ENCODE measurements around the gene EOMES.
"Not testable (repeated sequence)": the region's sequence is repeated elsewhere in the genome, so short reads cannot be mapped to it uniquely, and the experiment has no call there.

The EOMES gene

DNA sequence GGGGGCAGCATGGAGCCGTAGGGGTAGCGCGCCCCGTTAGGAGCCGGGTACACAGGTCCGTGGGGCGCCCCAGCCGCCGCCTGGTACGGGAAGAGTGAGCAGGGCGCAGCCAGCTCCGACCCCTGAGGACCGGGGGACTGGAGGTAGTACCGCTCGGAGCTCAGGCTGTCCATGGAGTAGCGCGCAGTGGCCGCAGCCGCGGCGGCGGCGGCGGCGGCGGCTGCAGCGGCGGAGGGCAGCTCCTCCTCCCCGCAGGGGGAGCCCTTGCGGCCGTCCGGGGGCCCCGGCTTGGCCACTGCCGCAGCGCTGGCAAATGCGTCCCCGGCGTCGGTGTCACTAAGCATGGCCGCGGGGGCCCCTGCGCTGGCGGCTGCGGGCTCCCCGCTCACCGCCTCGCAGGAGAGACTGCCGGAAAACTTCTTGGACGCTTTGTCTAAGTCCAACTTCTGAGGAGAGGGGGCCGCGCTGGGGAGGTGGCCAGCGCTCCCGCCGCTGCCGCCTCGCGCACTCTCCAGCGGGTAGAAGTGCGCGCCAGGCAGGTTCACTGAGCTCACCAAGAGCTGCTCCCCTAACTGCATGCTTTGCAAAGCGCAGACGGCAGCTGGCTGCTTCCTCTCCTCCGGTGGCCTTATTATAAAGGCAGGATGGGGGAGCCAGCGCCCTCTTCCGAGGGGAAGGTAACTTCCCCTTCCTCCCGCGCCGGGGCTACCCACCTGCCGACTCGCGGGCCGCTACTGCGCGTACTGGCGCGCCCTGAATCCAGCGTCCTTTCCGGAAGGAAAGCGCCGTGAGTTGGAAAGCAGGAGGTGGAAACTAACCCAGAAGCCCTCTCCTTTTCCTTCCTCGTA lies at the start of gene EOMES:
Gene EOMES (minus strand): TSS at position 607 of the 848 bp plus-strand sequence. CDS start 29 bp downstream, at position 578.
- peak; percentile 70 for DNase-seq (ENCODE audit: low read depth, low spot score)

DNA sequence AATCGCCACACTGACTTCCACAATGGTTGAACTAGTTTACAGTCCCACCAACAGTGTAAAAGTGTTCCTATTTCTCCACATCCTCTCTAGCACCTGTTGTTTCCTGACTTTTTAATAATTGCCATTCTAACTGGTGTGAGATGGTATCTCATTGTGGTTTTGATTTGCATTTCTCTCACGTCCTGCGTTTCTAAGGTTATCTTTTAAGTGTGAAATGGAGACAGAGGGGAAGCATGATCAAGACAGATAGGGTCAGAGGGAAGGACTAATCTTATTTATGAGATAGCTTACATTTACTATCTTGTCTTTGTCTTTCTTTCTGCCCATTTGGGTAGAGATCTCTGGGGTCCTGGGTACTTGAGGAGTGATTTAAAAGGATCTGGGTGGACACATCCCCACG lies 48.3 kb upstream of the EOMES start:
- DNase-seq (ENCODE audit: low read depth, low spot score) = not testable (repeated sequence)

DNA sequence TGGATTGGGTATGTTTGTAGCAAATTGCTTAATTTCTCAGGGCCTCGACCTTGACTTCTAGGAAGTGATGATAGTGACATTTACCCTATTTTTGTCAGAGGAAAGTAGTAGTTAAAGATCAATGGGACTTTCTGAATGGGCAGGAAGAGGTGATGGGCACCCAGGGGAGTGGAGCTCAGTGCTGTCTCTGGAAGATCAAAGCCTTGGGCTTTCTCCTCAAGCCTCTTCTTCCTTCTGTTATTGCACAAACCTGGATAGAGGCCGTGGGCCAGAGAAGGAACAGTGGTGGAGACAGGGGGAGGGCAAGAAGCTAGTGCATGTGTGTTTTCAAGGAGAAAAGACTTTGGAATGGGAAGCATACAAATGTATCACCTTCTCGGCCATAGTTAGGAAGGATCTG lies 44.9 kb upstream of the EOMES start:
- no peak for DNase-seq (ENCODE audit: low read depth, low spot score)

DNA sequence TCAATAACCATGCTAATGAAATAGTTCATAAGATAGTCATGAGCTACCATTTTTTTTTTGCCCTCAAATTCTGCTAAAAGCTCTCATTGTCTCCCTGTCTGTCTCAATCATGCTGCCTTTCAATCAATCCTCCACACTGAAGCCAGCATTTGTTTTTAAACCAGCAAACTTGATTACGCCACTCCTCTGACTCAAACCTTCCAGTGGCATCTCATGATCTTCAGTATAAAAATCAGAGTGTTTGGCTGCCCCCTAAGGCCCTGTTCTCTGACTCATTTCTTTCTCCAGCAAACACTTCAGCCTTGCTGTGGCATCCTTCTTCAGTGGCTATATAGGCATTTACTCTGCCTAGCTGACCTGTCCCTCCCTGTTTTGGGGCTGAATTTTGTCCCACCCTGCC lies 36.0 kb upstream of the EOMES start:
- DNase-seq (ENCODE audit: low read depth, low spot score) = peak; percentile 80

DNA sequence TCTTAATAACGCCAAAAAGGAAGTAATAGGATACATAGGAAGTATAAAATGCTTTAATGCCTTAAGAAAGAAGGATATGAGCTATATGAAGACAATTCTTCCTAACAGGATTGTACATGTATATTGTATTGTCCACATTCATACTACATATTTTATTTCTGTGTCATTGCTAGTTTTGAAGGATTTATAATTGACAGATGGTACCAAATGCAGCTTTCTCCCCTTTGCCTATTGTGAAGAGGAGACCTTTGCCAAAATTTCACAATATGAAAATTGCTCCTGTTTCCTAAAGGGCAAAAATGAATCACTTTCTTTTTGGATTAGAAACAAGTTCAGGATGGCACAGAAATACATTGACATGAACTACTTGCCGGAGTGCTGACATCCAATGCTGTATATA lies 34.8 kb upstream of the EOMES start:
- DNase-seq (ENCODE audit: low read depth, low spot score) = no peak

DNA sequence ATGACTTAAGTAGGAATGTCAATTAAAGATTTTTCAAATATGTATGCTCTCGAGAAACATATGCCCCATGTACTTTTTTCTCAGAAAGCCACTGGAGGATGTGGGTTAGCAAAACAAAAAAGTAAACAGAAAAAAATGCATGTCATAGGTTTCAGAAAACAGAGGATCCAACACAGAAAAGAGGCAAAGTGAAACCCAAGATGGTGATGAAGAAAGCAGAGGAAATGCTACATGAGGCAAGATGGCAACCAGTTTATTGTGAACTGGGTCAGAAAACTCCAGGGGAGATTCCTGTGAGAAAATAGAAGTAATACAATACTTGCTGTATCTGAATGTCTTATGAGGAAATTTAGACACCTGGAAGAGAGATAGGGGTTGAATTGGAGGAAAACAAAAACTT lies 30.8 kb upstream of the EOMES start:
- DNase-seq (ENCODE audit: low read depth, low spot score) = no peak

DNA sequence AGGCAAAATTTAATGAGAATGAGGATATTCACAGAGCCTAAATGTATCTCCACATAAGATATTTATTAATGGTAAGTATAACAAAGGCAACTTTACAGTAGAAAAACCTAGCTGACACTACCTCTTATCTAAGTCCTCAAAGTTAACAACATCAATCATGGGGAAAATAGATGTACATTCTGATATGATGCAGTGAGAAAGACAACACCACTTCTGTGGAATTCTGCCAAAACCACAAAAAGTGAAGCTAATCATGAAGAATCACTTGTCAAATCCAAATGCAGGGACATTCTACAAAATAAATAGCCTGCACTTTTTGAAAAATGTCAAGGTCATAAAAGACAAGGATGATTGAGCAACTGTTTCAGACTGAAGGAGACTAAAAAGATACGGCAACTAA lies 27.5 kb upstream of the EOMES start:
- no peak for DNase-seq (ENCODE audit: low read depth, low spot score)

DNA sequence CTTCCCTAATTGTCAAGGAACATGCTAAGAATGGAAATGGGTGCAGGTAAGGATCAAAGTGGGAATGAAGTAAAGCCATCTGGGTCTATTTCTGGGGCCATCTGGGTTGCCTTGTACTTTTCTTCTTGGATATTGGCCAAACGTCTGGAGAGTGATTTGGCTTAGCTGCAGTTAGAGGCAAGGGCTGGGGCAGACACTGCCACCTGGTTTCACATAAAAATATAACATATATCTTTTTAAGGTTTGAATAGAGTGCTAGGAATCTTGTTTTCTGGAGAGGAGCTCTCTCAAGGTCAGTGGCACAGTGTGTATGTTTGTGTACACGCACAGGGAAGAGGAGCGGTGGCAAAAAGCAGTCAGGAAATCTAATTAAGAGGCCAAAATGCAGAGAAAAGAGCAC lies 24.7 kb upstream of the EOMES start:
- no peak for DNase-seq (ENCODE audit: low read depth, low spot score)

DNA sequence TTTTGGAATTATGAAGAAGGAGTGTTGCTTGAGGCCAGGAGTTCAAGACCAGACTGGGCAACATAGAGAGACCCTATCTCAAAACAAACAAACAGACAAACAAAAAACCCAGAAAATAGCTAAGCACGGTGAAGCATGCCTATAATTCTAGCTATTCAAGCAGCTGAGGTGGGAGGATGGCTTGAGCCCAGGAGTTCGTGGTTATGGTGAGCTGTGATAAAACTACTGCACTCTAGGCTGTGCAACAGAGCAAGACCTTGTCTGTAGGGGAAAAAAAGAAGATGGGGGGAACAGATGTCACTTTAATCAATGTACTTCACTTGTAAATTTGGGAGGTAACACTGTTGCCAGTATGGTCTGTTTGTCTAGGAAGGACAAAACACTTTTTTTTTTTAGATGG lies 18.7 kb upstream of the EOMES start:
- peak; percentile 67 for DNase-seq (ENCODE audit: low read depth, low spot score)

DNA sequence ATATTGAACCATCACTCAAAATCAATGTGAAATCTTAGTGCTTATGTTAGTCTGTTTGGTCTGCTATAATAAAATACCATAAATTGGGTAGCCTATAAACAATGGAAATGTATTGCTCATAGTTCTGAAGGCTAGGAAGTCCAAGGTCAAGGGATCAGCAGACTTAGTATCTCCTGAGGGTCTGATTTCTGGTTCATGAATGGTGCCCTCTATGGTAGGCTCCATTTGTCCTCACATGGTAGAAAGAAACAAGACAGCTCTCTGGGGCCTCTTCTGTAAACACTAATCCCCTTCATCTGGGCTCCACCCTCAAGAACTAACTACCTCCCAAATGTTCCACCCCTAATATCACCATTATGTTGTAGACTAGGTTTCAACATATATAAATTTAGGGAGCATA lies 15.0 kb upstream of the EOMES start:
- no peak for DNase-seq (ENCODE audit: low read depth, low spot score)

DNA sequence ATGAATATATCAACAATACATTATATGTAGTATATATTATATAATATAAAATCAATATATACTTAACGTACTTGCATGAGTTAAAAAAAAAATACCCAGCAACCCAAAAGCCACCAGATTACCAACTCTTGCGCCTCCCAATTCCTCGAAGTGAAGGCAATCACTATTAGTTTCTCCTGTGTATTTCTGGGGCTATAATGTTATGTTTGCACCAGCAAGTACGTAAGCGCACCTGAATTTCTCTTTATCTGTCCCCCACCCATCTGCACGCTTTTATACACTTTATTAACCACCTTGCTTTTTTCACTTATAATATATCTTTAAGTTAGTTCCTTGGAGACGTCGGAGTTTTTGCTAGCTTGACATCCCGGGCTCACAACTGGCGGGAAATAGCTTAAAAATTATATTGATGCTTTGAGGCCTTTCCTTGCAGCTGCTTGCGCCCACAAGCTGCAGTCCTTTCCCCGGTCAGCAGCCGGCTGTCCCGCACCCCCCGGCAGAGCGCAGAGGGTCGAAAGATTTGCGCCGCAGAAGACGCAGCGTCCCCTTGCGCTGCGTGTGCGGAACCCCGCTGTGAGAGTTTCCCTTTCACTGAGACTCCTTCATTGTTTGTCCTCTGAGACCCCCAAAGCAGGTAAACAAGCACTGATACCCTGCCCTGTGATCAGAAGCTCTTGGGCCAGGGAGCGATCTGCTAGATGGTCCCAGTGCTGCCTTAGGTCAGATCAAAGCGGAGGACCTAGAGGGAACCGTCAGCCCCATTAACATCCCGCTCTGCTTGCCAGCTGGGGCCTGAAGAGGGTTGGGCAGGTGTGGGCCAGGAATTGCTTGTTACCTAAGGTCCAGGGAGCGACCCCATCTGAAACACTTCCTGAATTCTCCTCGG lies 8.9 kb upstream of the EOMES start:
- DNase-seq (ENCODE audit: low read depth, low spot score) = no peak

DNA sequence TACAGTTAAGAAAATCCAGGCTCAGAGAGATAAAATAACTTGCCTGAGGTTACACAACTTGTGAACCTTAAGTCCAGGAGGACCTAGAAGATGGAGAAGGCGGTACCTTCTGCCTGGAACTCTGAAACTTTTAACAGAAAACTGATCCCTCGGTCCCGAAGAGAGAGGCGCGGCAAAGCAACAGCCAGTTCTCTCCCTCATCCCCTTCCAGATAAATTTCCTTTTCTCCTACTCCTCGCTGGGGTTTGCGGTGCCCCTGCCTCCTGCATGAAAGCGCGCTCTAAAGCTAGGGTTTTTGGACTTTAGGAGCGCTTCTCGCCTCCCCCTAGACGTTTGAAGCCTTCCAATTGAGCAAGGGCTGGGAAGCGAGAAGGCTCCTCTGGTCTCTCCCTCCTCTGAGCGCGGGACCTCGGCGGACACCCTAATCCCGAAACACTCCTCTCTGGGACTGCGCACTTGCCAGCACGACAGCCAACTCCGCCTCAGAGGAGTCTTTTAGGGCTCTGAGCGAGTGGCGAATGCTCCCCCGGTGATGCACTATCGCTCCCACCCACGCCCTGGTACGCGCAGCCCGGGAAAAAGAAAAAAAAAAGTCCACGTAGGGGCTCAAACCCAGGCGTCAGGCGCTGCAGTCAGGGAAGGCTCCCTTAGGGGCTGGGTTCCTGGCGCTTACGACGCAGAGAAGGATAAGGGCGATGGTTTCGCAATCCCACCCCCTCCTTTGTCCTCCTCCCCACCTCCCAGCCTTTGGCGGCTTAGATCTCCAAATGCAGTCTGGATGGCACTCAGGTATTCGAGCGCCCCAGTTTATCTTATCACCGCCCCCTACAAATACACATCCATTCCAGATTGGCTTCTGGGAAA lies 7.9 kb upstream of the EOMES start:
- DNase-seq (ENCODE audit: low read depth, low spot score) = peak; percentile 31

DNA sequence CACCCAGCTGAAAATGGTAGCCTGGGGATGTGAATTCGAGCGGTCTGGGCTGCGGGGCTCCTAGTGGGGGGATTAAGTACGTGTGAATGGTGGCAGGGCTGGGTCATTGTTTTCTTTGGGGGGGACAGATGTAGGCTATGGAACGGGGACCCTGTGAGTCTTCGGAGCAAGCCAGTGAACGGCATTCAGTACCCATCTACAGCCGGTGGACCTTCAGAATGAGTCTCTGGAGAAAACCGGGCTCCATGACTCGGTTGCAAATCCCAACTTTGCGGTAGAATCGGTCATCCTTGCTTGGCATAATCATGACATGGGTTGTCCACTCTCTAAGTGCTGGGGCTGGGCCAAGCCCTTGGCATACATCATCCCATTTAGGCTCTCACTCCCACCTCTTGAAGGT lies 7.2 kb upstream of the EOMES start:
- no peak for DNase-seq (ENCODE audit: low read depth, low spot score)

DNA sequence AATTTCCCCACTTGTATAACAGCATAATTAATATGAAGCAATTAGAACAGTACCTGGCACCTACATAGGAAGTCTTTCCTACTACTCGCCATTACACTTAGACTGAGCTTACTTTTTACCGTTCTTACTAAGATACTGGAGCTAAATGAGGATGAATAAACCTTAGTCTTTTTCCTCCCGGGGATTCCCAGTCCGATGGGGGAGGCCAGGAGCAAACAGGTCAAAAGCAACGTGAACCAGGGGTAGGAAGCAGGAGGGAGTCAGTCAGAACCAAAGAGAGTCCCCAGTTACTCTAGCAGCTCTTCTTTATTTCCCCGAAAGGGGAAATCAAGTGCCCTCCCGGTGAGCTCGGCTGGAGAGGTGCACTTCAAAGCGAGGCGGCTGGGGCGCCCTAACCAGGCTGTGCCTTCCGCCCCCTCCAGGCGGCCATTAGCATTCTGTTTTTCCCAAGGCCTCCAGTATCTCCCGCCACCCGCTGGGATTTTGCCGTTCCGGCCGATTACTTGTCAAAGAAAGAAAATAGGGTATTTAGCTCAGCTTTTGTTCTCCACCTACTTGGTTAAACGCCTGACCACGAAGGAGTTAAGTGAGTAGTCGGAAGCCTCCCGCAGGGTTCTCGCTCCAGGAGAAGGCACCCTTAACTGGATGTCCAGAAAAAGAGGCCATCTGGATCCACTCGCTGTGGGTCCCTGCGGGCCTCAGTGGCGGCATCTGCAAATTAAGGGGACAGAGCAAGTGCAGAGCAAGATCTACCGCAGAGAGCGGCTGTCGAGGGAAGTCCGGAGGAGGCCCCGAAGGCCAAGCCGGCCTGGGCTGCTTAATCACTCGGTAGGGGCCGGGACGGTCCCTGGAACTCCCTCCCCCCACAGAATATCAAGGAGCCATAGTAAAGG lies 6.3 kb upstream of the EOMES start:
- peak; percentile 53 for DNase-seq (ENCODE audit: low read depth, low spot score)

DNA sequence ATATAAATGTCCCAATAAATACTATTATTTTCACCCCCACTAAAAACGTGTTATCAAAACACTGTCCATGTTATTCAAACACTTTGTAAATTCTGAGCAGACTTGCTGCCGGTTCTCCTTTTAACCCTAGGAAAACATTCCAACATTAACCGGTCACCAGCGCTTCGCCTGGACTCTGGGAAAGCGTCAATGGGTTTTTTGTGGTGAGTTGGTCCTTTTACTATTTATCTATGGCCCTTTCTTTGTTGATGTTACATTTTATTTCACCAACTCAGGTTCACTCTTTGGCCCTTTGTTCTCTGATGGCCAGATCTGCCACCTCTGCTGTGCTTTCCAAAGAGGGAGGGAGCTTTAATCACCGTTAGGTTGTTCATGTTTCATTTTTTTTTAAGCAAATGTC lies 4.1 kb upstream of the EOMES start:
- peak; percentile 45 for DNase-seq (ENCODE audit: low read depth, low spot score)

DNA sequence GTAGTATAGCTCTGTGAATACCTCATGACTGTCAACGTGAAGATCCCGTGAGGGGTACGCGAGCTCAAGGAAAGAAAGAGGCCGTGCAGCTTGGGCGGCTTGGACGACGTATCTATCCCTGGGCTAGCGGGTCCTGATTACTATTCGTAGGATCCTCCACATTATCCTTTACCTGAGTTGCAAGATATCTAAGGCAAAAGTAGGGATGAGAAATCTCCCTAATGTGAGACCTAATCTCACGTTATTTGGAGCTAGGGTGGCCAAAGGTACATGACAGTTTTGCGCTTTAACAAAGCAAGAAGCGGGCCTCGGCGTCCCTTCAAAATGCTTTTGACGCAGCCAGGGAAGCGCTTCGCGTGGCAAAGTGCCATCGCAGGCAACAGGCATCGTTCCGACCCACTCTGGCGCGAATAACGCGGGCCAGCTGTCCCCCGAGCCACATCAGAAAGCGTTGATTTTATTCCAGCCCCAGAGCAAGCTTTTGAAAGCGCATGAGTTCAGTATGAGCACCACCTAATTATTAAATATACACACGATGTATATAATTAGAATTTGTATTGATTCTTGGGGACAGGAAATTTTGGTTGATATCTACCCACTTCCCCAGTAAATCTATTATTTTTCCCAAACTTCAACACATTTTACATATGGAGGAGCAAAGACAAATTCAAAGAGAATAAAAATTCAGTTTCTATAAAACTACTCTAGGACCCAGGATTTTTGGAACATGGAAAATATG lies 2.5 kb upstream of the EOMES start:
- DNase-seq (ENCODE audit: low read depth, low spot score) = peak; percentile 32

DNA sequence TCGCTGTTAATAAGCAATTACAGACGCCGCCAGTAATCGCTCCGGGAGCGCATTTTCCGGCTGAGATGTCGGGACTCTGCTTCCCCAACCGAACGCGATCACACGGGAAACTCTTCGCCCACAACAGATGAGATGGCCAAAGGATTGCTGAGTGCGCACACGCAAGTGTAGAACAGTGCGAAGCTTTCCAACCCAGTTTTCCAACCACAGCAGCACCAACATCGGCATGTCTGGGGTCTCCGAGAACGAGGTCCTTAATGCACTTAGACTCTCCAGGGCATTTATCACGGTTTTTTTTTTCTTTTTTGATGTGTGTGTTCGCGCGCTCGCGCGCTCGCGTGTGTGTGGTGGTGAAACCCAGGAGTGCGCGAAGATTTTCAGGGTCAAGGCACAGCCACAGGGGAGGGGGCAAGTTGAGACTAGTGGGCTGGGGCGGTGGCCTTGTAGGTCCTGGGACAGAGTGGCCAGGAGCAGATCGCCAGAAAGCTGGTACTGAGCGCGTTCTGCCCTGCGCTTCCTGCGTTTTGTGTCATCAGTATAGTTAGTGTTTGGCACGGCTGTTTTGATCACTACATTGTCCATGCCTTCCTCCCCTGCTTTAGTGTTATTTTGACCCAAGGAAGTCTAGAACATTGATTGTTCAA lies 1.8 kb upstream of the EOMES start:
- DNase-seq (ENCODE audit: low read depth, low spot score) = peak; percentile 42

DNA sequence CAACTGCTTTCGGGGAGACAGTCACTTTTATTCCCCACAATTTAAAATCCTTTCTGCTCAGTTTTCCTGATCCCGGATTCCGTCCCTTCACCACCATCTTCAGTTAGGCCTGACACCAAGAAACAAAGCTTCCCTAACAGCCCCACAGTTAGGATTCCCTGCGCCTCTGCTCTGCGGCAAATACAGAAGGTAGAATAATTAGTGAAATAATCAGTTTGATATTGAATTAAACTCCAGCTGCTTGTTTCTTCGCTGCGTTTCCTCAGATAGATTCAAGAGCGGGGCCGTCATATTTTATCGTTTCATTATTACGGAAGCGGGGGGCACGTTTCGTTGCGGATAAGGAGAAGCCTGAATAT lies 1.3 kb upstream of the EOMES start:
- DNase-seq (ENCODE audit: low read depth, low spot score) = no peak

DNA sequence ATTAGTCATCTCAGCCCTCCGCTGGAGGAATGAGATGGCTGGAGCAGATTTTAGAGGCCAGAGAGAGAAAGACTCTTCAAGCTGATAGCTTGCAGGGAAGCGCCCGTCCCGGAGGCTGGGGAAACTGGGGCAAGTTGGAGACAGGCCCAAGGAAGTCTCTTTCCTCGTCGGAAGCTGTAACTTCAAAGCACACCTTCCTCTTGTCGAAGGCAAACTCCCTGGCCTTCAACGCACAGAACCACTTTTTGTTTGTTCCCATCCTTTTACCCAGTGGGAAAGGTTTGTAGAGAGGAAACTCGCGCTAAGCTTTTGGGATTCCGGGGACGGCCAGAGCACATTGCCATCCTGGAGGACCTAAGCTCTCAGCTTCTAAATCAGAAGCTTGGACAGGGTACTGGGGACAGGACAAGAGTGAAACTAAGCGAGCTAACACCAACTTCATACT lies 900 bp upstream of the EOMES start:
- peak; percentile 33 for DNase-seq (ENCODE audit: low read depth, low spot score)

Measured in astrocyte of the hippocampus (primary cell).